ENCODE measurements around the gene RAVER2.
"Not testable (repeated sequence)": the region's sequence is repeated elsewhere in the genome, so short reads cannot be mapped to it uniquely, and the experiment has no call there.

Gene RAVER2

DNA sequence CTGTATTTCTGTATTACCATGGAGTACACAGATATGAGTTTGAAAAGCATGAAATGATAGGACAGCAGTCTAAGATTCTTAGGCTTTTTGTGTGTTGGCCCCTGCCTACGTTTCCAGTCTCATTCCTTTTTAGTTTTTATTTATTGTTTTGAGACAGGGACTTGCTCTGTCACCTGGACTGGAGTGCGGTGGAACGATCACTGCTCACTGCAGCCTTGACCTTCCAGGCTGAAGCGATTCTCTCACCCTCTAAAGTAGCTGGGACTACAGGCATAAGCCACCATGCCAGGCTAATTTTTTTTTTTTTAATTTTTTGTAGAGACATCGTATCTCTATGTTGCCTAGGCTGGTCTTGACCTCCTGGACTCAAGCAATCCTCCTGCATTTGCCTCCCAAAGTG lies 3.8 kb downstream of the RAVER2 start:
- no peak for DNase-seq (ENCODE audit: low spot score)
- FAIRE-seq: no peak

- FAIRE-seq (no peak), DNase-seq (ENCODE audit: low spot score) (no peak)
Measured at GRCh38 chr1:64750092-64750491, 5.2 kb downstream of the RAVER2 start.

- DNase-seq (ENCODE audit: low spot score) (no peak), FAIRE-seq (no peak)
Measured at GRCh38 chr1:64750875-64751274, 6.0 kb downstream of the RAVER2 start.

GRCh38 chr1:64754173-64754572 lies 9.3 kb downstream of the RAVER2 start:
- DNase-seq (ENCODE audit: low spot score) (no peak), FAIRE-seq (no peak)

GRCh38 chr1:64755361-64755760 lies 10.5 kb downstream of the RAVER2 start:
- DNase-seq (ENCODE audit: low spot score) (no peak), FAIRE-seq (no peak)

DNA sequence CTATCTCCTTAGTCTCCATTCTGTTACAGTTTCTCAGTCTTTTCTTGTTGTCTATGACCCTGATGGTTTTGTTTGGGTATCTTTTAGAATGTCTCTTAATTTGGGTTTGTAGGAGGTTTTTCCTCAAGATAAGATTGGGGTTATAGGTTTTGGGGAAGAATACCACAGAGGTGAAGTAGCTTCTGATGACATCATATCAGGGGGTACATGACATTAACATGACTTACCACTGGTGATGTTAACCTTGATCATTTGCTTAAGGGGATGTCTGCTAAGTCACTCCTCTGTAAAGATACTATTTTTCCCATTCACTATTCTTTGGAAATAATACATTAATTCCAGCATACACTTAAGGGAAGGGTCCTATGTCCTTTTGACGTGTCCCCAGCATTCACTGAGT lies 11.9 kb downstream of the RAVER2 start:
- DNase-seq (ENCODE audit: low spot score): no peak
- no peak for FAIRE-seq

DNA sequence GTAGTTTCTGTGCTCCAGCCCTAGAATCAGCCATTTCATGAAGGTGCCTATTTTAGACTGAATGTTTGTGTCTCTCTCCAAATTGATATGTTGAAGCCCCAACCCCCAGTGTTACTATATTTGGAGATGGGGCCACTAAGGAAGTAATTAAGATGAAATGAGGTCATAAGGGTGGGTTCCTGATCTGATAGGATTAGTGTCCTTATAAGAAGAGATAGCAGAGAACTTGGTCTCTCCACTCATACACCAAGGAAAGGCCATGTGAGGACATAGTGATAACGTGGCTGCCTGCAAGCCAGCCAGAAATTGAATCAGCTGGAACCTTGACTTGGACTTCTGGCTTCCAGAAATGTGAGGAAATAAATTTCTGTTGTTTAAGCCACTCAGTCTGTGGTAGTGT lies 12.3 kb downstream of the RAVER2 start:
- FAIRE-seq: no peak
- DNase-seq (ENCODE audit: low spot score): no peak

- no peak for DNase-seq (ENCODE audit: low spot score)
- FAIRE-seq: no peak
Measured at GRCh38 chr1:64758233-64758632, 13.4 kb downstream of the RAVER2 start.

DNA sequence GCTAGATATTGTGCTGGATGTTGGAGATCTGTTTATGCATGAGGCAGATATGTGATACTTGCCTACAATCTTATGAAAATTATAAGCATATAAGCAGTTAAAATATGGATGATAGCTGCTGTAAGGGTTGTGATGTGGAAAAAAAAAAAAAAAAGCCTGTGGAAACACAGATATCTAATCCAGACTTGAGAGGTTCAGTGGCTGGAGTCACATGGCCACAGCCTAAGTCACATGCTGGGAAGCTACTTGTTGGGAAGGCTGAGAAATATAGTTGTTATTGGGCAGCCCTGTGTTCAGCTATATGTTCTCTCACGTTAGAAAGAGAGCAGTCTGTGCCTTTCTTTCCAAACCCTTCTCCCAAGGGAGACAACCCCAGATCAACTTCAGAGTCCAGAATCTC lies 15.1 kb downstream of the RAVER2 start:
- FAIRE-seq: no peak

DNA sequence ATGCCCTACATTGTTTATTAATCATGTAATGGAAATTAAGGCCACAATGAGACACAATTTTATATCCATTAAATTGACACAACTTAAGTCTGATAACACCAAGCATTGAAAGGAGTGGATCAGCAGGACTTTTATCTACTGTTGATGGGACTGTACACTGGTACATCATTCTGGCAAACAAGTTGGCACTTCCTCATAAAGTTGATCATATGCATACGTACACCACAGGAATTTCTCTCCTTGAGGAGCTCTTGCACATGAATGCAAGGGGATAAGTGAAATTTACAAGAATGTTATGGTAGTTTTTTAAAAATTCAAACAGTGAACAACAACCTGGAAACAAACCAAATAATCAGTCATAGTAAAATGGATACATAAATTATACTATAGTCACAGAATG lies 20.1 kb downstream of the RAVER2 start:
- FAIRE-seq: no peak

More for the DNA sequence above, 15.1 kb downstream of the RAVER2 start:
- DNase-seq (ENCODE audit: low spot score): no peak

DNA sequence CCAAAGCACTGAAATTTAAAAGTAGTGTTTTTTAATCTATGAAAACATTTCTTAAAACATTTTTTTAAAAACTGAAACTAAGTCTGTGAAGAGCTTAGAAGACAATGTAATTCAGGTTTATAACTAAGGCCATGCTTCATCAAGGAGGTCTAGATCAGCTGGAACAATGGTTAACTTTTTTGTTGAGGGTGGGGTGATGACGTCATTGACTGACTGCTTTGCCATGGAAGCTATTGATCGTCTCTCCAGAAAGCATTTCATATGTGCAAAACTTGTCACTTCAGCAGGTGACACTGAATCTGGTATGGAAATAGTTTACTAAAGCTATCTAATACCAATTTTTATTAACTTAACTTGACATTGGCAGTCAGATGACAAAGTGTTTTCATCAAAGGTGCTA lies 21.0 kb downstream of the RAVER2 start:
- FAIRE-seq: no peak
- no peak for DNase-seq (ENCODE audit: low spot score)

More for the DNA sequence above, 20.1 kb downstream of the RAVER2 start:
- DNase-seq (ENCODE audit: low spot score): no peak

GRCh38 chr1:64766429-64766828 lies 21.6 kb downstream of the RAVER2 start:
- FAIRE-seq (no peak), DNase-seq (ENCODE audit: low spot score) (no peak)

DNA sequence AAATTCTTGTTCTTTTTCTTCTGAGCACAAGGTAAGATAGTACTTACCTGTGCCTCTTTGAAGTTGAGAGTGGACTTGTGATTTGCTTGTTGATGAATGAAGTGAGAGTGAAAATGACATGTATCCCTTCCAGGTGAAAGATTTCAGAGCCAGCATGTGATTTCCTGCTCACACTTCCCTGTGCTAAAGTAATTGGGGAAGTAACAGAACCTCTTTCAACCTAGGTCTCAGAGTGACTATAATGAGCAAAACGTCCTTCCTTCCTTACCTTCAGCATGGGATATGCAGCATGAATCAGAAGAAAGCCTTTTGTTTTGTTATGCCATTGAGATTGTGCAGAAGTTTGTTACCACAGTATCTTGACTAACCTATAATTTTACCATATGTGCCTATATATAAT lies 24.6 kb downstream of the RAVER2 start:
- DNase-seq (ENCODE audit: low spot score): no peak
- FAIRE-seq: no peak

GRCh38 chr1:64769971-64770370 lies 25.1 kb downstream of the RAVER2 start:
- DNase-seq (ENCODE audit: low spot score): no peak
- no peak for FAIRE-seq

DNA sequence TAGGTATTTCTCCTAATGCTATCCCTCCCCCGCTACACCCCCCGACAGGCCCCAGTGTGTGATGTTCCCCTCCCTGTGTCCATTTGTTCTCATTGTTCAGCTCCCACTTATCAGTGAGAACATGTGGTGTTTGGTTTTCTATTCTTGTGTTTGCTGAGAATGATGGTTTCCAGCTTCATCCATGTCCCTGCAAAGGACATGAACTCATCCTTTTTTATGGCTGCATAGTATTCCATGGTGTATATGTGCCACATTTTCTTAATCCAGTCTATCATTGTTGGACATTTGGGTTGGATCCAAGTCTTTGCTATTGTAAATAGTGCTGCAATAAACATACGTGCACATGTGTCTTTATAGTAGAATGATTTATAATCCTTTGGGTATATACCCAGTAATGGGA lies 28.4 kb downstream of the RAVER2 start:
- not testable (repeated sequence) for DNase-seq (ENCODE audit: low spot score); FAIRE-seq

DNA sequence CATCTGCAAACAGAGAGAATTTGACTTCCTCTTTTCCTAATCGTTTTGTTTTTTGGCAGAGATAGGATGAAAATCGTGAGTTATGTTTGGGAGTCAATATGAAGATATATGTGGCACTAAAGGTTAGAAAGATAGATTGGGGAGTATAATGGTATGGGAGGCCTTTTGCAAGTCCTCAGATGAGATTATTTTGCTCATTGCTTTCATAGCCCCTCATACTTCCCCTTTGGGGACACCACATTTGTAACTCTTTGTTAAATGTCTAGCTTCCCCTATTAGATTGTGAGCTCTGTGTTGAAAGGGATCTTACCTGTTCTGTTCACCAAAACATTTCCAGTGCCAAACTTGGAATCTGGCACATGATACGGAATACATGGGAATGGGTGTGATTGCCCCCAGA lies 30.2 kb downstream of the RAVER2 start:
- DNase-seq (ENCODE audit: low spot score) (no peak), FAIRE-seq (no peak)

DNA sequence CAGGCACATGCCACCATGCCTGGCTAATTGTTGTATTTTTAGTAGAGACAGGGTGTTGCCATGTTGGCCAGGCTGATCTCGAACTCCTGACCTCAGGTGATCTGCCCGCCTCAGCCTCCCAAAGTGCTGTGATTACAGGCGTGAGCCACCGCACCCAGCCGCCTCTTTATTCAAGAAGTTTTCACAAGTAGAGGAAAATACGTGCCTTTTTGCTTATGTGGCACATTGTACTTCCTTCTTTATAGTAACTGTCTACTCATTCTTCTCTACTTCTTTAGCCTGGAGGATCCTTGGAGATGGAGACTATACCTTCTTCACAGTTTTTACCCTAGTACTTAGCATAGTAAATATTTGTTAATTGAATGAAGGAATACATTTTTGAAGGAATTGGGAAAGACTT lies 37.2 kb downstream of the RAVER2 start:
- not testable (repeated sequence) for DNase-seq (ENCODE audit: low spot score); FAIRE-seq

DNA sequence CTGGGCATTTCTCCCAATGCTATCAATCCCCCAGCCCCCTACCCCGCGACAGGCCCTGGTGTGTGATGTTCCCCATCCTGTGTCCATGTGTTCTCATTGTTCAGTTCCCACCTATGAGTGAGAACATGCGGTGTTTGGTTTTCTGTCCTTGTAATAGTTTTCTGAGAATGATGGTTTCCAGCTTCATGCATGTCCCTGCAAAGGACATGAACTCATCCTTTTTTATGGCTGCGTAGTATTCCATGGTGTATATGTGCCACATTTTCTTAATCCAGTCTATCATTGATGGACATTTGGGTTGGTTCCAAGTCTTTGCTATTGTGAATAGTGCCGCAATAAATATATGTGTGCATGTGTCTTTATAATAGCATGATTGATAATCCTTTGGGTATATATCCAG lies 38.0 kb downstream of the RAVER2 start:
- FAIRE-seq; DNase-seq (ENCODE audit: low spot score): not testable (repeated sequence)

DNA sequence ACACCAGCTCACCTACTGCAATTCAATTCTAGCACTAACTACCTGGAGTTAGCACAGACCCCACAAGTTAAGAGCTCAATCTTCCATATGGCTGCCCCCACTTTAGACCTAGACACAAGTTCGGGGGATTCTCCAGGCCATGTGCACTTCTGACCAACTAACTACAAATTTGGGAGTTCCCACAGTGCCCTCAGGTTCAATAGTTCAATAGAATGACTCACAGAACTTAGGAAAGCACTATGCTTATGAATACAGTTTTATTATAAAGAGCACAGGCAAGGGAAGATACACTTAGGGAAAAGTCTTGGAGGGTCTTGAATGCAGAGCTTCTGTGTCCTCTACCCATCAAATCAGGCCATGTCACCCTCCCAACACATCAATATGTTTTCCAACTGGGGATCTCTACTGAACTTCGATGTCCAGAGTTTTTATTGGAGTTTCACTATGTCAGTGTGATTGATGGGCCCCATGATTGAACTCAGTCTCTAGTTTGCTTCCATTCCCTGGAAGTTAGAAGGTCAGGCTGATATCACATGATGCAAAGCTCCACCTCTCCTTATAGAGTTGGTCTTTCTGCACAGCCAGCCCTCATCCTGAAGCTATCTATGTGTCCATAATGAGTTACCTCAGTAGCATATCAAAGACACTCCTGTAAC lies 46.1 kb downstream of the RAVER2 start:
- DNase-seq (ENCODE audit: low spot score): no peak
- FAIRE-seq: no peak

DNA sequence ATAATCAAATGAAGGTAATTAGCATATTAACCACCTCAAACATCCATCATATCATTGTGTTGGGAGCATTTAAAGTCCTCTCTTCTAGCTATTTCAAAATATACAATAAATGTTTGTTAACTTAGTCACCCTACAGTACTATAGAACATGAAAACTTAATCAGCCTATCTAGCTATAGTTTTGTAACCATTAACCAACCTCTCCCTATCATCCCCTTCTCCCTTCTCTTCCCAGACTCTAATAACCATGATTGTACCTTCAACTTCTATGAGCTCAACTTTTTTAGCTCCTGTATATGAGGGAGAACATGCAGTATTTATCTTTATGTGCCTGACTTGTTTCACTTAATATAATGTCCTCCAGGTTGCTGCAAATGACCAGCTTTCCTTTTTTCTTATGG lies 54.0 kb downstream of the RAVER2 start:
- no peak for FAIRE-seq
- DNase-seq (ENCODE audit: low spot score): no peak

GRCh38 chr1:64801851-64802523 lies 57.1 kb downstream of the RAVER2 start:
- DNase-seq (ENCODE audit: low spot score) (no peak), FAIRE-seq (no peak)

DNA sequence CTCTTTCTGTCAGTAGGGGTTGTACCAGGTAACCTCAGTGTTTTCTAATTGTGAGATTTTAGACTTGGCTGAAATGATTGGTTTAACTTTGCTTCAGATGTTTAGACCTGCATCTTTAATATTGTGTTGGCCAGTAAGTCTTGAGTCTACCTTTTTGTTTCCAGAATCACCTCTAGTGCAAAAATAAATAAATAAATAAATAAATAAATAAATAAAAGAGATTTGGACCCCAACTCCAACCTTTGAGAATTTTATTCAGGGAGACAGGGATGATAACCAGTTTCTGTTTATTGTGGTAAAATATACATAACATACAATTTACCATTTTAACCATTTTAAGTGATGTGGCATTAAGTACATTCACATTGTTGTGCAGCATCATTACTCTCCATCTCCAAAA lies 64.4 kb downstream of the RAVER2 start:
- no peak for FAIRE-seq
- no peak for DNase-seq (ENCODE audit: low spot score)

GRCh38 chr1:64810001-64810400 lies 65.1 kb downstream of the RAVER2 start:
- DNase-seq (ENCODE audit: low spot score) (no peak), FAIRE-seq (no peak)
